ENCODE data around the gene NAGS. TPM values are rescaled to one million over a fixed set of nuclear protein-coding genes. Genes with fewer than 3 reads are reported as not detected.

Gene NAGS
- total and polyA plus RNA-seq, 2 experiments from 2014 or later = 14.0 to 14.4 TPM

DNA sequence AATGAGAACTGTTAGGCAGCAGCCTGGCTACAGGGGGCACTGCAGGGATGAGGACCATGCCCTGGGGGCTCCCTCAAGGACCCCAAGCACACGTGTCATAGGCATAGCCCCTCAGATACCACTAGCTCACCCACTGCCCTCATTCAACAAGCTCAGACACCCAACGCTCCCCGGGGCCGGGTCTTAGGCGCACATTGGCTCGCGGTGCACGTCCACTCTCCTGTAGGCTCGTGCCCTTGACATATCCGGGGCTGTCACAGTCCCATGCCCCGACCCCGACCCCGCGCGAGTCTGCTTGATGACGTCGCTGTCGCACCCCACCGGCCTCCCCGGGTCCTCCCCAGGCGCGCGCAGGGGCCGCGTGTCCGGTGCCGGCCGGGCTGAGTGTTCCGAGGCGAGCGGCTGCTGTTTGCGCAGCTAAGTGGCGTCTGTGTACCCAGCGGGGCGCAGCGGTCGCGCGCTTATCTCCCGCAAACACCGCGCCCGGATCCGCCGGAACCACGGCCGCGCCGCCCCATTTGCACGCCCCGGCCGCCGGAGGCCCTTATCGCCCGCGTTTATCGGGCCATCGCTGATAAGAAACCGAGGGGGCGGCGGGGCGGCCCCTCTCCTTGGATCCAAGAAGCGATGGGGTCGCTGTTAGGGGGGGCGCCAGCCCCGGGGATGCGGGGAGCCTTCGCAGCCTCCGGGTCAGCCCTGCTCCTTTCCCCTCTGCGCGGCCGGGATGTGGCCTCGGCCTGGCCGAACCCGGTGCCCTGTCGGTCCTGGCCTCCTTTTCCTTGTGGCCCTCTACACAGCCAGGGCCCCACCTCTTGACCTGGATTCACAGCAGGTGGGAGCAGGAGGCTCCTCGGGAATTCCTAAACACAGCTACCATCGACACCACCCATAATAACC, 20.7 kb upstream of the NAGS start:
- peaks cover 91% of the 10 kb centered on the region for H3K27me3 ChIP-seq
- DNase-seq (ENCODE audit: low spot score) = peak; percentile 68

GRCh38 chr17:43984521-43984920, 19.9 kb upstream of the NAGS start:
- Histone ChIP-seq H3K4me1 (ENCODE audit: insufficient read depth) (peaks cover 12% of the 10 kb centered on the region), H3K27ac (no peak overlapping the region), H3K4me3 (no peak overlapping the region), H3K9me3 (ENCODE audit: low read depth) (no peaks in the 10 kb centered on the region), H3K27me3 (peaks cover 83% of the 10 kb centered on the region), H3K79me2 (no peaks in the 10 kb centered on the region), H3K9me2 (replicated peaks; ENCODE audit: insufficient read depth) (no peaks in the 10 kb centered on the region), H3K36me3 (replicated peaks; ENCODE audit: insufficient read depth, low read depth) (no peaks in the 10 kb centered on the region), H3K4me2 (peak overlapping the region; percentile 97), H4K20me1 (ENCODE audit: insufficient read depth, poor library complexity, severe bottlenecking) (no peaks in the 10 kb centered on the region), H2AFZ (peak overlapping the region; percentile 56)
- 55% methylated on average over 8 of the region's 8 CpGs for WGBS (ENCODE audit: low lambda C conversion rate, missing lambda C conversion rate)
- DNase-seq (ENCODE audit: low spot score) = no peak
- TF ChIP-seq EZH2phosphoT487 (IDR thresholded peaks at IDR 0.05; ENCODE audit: low read depth, severe bottlenecking, unreplicated experiment) (no peak), EZH2 (IDR thresholded peaks at IDR 0.05; ENCODE audit: borderline replicate concordance) (no peak)
- TF ChIP-seq, protein P1, sequence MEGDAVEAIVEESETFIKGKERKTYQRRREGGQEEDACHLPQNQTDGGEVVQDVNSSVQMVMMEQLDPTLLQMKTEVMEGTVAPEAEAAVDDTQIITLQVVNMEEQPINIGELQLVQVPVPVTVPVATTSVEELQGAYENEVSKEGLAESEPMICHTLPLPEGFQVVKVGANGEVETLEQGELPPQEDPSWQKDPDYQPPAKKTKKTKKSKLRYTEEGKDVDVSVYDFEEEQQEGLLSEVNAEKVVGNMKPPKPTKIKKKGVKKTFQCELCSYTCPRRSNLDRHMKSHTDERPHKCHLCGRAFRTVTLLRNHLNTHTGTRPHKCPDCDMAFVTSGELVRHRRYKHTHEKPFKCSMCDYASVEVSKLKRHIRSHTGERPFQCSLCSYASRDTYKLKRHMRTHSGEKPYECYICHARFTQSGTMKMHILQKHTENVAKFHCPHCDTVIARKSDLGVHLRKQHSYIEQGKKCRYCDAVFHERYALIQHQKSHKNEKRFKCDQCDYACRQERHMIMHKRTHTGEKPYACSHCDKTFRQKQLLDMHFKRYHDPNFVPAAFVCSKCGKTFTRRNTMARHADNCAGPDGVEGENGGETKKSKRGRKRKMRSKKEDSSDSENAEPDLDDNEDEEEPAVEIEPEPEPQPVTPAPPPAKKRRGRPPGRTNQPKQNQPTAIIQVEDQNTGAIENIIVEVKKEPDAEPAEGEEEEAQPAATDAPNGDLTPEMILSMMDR (IDR thresholded peaks at IDR 0.05; ENCODE audit: poor library complexity) = no peak

More for the DNA sequence above, 20.7 kb upstream of the NAGS start:
- Histone ChIP-seq H4K20me1 (ENCODE audit: insufficient read depth, poor library complexity, severe bottlenecking) (no peaks in the 10 kb centered on the region), H3K4me1 (ENCODE audit: insufficient read depth) (peaks cover 12% of the 10 kb centered on the region), H3K27ac (no peak overlapping the region), H3K79me2 (no peaks in the 10 kb centered on the region), H3K4me3 (peak overlapping the region; percentile 61), H3K9me2 (replicated peaks; ENCODE audit: insufficient read depth) (no peaks in the 10 kb centered on the region), H2AFZ (peak overlapping the region; percentile 56), H3K4me2 (peak overlapping the region; percentile 97), H3K9me3 (ENCODE audit: low read depth) (no peaks in the 10 kb centered on the region), H3K36me3 (replicated peaks; ENCODE audit: insufficient read depth, low read depth) (no peaks in the 10 kb centered on the region)
- TF ChIP-seq EZH2phosphoT487 (IDR thresholded peaks at IDR 0.05; ENCODE audit: low read depth, severe bottlenecking, unreplicated experiment) = no peak
- TF ChIP-seq, protein P1 (IDR thresholded peaks at IDR 0.05; ENCODE audit: poor library complexity) = peak; percentile 34
- peak; percentile 71 for TF ChIP-seq EZH2 (IDR thresholded peaks at IDR 0.05; ENCODE audit: borderline replicate concordance)
- WGBS (ENCODE audit: low lambda C conversion rate, missing lambda C conversion rate) = 2% methylated on average over 62 of the region's 78 CpGs

GRCh38 chr17:43986225-43986981, 18.0 kb upstream of the NAGS start:
- Histone ChIP-seq H2AFZ (no peak overlapping the region), H3K36me3 (replicated peaks; ENCODE audit: insufficient read depth, low read depth) (no peaks in the 10 kb centered on the region), H3K4me3 (no peak overlapping the region), H3K4me2 (no peak overlapping the region), H3K9me2 (replicated peaks; ENCODE audit: insufficient read depth) (no peaks in the 10 kb centered on the region), H3K27me3 (peaks cover 72% of the 10 kb centered on the region), H3K79me2 (no peaks in the 10 kb centered on the region), H3K9me3 (ENCODE audit: low read depth) (no peaks in the 10 kb centered on the region), H3K27ac (no peak overlapping the region), H3K4me1 (ENCODE audit: insufficient read depth) (peaks cover 12% of the 10 kb centered on the region), H4K20me1 (ENCODE audit: insufficient read depth, poor library complexity, severe bottlenecking) (no peaks in the 10 kb centered on the region)
- WGBS (ENCODE audit: low lambda C conversion rate, missing lambda C conversion rate) = 93% methylated on average over 7 of the region's 7 CpGs
- no peak for DNase-seq (ENCODE audit: low spot score)
- no peak for TF ChIP-seq EZH2 (IDR thresholded peaks at IDR 0.05; ENCODE audit: borderline replicate concordance)
- TF ChIP-seq, protein P1 (IDR thresholded peaks at IDR 0.05; ENCODE audit: poor library complexity) = no peak
- TF ChIP-seq EZH2phosphoT487 (IDR thresholded peaks at IDR 0.05; ENCODE audit: low read depth, severe bottlenecking, unreplicated experiment) = no peak

Measured in hepatocyte (in vitro differentiated cells).